HFF-Myc (cell line): ENCODE measurements around the gene ZFYVE28.

Experiments
- DNase-seq: peaks from one replicate; pipeline ENCODE4 v3.0.0-alpha.2; 2011; ENCODE audit warnings: low read depth; ENCODE audit errors: extremely low read depth
- H3K4me3 ChIP-seq: replicated peaks from 2 replicates; pipeline ENCODE4 v1.5.1; 2011; ENCODE audit warnings: low read depth, mild to moderate bottlenecking, control low read depth, low read length
- CTCF ChIP-seq: IDR thresholded peaks from 2 replicates; pipeline ENCODE4 v1.5.1; 2012; ENCODE audit warnings: mild to moderate bottlenecking, low read depth, low read length, control low read depth; ENCODE audit errors: missing control alignments

ZFYVE28 gene

GRCh38 chr4:2418650-2419571, 466 bp upstream of the ZFYVE28 start, which contains the start of gene CFAP99:
TSS of gene CFAP99 (plus strand) at chr4:2418955.
- TF ChIP-seq CTCF = no peak
- peak within 1 kb of the TSS; percentile 45 for H3K4me3 ChIP-seq
- DNase-seq = peak; percentile 51

GRCh38 chr4:2417226-2417764, 1.1 kb downstream of the ZFYVE28 start:
- H3K4me3 ChIP-seq = peak overlapping the region; percentile 45
- TF ChIP-seq CTCF = no peak

GRCh38 chr4:2416564-2417225, 1.8 kb downstream of the ZFYVE28 start:
- no peak for DNase-seq
- peak overlapping the region; percentile 17; the same call in 1 of the 2 replicates for H3K4me3 ChIP-seq
- no peak for TF ChIP-seq CTCF

More at GRCh38 chr4:2417226-2417764, 1.1 kb downstream of the ZFYVE28 start:
- no peak for DNase-seq

- no peak for TF ChIP-seq CTCF
- no peak overlapping the region for H3K4me3 ChIP-seq
Observed at GRCh38 chr4:2415881-2416563, 2.4 kb downstream of the ZFYVE28 start.

GRCh38 chr4:2415213-2415612, 3.2 kb downstream of the ZFYVE28 start:
- no peak overlapping the region for H3K4me3 ChIP-seq
- no peak for DNase-seq
- no peak for TF ChIP-seq CTCF

More at GRCh38 chr4:2415881-2416563, 2.4 kb downstream of the ZFYVE28 start:
- no peak for DNase-seq

GRCh38 chr4:2413821-2414610, 4.4 kb downstream of the ZFYVE28 start:
- TF ChIP-seq CTCF = no peak
- H3K4me3 ChIP-seq = no peak overlapping the region
- no peak for DNase-seq
